DMS53 treated with DMSO at 0.1 percent for 48 hours (cell line): ENCODE results near the gene PLVAP.

Experiments
- DNase-seq: peaks from one replicate; lab custom pipeline; 2025; ENCODE audit not compliant: unreplicated experiment; lab: John Stamatoyannopoulos, UW

The PLVAP gene

GRCh38 chr19:17334414-17335409 lies 42.4 kb downstream of the PLVAP start, which contains the start of gene ANO8:
Gene ANO8 (minus strand): TSS chr19:17334855. CDS start chr19:17334670, 185 bp downstream.
- DNase-seq = peak; percentile 71

DNA sequence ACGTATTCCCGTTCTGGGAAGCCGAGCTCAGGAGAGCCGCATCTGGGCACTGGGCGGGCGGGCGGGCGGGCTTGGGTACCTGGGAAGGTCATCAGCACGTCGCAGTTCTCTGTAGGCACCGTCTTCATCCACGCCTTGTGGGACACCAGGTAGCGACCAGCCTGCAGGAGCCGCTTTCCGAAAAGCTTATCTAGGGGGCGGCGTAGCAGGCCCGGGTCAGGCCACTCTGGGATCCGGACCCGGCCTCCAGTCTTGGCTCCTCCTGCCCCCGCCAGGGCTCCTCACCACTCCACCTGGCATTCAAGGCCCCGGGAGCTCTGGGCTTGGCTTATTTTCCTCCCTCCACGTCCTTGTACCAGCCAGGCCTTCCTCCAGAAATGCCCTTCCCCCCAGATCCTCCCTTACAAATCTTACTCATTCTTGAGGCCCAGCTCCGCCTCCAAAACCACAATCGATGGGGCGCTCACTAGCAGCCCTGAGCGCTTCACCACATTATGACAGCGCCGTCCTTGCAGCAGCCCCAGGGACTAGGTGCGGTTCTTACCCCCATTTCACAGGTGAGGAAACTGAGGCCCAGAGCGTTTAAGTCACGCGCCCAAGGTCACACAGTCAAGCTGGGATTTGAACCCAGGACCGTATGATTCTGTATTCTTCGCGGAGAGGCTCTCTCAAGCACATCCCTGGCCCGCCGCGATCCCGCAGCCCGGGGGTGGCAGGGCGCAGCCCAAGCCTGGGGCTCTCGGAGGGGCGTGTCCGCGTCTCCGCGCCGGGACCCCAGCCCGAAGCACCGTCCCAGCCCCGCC lies 43.3 kb downstream of the PLVAP start:
- no peak for DNase-seq

DNA sequence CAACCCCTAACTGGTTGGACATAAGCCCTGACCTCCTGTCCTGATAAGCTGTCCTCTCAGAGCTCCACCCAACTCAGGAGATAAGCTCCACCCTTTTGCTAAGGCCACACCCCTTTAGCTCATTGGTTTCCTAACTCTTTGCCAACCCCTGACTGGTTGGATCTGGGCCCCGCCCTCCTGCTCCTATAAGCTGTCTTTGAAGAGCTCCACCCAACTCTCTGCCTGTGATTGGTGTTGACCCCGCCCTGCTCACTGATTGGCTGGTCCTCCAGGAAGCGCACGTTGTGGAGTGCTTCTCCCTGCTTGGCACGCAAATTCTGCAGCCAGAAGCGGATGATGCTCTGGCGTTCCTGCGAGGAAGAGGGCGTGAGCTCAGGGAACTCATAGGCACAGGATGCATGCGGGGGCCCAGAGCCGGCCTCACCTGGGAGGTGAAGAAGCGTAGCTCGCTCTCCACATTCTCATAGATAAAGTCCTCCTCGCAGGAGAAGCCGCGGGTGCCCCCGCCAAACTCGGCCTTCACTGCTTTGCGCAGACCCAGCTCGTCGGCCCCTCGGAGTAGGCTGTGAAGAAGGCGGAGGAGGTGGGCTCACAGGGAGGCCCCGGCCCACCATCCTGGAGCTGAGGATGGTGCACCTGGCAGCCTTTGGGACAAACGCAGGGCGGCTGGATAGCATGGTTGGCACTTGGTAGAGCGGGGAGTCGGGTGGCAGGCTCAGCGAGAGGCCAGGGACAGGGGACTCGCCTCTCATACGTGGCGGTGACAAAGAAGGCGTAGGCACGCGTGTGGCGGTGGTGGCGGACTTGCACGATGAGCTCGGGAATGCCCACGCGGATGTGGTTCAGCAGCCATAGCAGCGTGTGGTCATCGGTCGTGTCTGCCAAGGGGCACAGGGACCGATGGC lies 44.2 kb downstream of the PLVAP start:
- no peak for DNase-seq

DNA sequence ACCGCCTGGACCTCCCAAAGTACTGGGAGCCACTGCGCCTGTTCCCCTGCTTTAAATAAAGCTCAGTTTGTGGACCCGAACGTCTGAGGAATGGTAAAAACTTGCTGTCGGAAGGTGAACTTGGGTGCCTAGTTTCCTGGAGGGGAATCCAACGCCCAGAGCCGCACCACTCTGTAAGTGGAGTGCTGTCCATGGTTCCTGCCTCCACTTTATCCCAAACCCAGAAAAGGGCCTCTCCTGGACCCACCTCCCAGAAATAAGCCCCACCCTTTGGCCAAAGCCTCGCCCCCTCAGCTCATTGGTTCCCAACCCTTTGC lies 44.8 kb downstream of the PLVAP start:
- DNase-seq = no peak

GRCh38 chr19:17331045-17331558 lies 46.0 kb downstream of the PLVAP start:
- no peak for DNase-seq

GRCh38 chr19:17330262-17331044 lies 46.7 kb downstream of the PLVAP start:
- no peak for DNase-seq

DNA sequence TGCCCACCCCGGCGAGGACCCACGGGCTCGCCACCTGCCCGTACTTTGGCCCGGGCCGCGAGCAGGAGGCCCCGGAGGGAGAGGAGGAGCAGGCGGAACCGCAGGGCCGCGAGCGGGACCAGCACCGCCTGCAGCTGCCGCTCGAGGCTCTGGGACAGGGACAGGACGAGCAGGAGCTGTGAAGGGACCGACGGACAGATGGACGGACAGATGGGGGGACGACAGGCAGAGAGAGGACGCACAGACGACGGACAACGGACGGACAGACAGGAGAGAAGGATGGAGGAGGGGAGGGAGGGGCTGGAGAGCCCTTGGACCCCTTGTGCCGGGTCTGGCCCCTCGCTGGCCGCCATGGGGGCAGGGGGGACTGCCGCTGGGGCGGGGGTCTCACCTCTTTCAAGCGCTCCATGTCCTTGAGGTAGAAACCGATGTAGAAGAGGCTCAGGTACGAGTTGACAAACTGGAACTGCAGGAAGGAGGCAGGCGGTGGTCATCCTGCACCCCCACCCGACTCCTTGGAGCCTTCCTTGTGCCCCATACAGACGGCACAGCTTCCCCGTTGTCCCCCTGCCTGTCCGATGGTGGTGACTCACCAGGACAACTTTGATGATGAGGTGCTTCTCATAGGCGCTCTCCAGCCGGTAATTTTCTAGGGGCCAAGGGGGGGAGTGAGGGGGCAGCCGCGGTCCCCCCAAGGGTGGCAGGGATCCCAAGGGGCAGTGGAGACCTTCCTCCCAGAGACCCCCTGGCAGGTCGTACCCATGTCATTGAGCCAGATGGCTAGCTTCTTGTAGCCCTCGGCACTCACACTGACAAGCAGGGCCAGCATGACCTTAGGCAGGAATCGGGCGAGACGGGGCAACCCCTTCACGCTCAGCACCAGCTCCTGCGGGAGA lies 47.5 kb downstream of the PLVAP start:
- no peak for DNase-seq

GRCh38 chr19:17328517-17329365 lies 48.4 kb downstream of the PLVAP start:
- DNase-seq = no peak

- peak; percentile 93 for DNase-seq
Observed at GRCh38 chr19:17327654-17328516, 49.3 kb downstream of the PLVAP start.

- no peak for DNase-seq
Observed at GRCh38 chr19:17327068-17327653, 50.0 kb downstream of the PLVAP start.

DNA sequence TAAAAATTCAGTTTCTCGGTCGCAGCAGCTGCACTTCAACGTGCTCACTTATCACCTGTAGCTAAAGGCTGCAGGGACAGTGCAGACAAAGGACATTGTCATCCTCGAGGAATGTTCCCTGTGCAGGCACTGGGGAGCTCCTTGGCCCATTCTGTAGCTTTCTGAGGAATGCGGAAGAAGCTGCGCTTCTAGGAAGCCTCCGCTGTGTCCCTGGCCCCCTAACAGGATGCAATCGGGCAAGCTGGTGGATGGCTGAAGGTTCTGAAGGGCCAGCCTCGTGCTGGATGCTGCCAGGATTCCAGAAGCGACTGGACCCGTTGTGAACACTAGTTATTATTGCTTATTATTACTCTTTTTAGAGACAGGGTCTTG lies 50.6 kb downstream of the PLVAP start:
- no peak for DNase-seq

GRCh38 chr19:17325881-17326594 lies 51.1 kb downstream of the PLVAP start:
- DNase-seq = no peak

DNA sequence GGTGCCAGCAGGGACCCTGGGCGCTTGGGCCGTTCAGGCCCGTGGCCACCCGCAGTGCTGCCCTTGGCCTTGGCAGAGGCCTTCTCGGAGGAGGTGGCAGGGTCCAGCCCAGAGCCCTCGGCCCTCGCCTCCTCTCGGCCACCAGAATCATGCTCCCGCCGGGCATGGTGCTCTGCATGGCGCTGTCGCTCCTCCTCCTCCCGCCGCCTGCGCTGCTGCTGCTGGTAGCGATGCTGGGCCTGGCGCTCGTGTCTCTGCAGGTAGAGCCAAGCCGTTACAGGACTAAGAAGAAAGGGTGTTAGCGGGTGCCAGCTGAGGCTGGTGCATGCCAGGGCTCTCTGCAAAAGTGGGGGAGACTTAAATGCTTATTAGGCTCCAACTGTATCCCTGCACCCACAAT lies 52.0 kb downstream of the PLVAP start:
- DNase-seq = no peak

GRCh38 chr19:17324357-17325114 lies 52.6 kb downstream of the PLVAP start:
- no peak for DNase-seq

GRCh38 chr19:17323964-17324332 lies 53.2 kb downstream of the PLVAP start:
- DNase-seq = no peak
